CD14-positive monocyte (primary cell): ENCODE measurements around the gene IRX4. TPM values are rescaled to one million over a fixed set of nuclear protein-coding genes. Genes with fewer than 3 reads are reported as not detected.

Experiments used
- DNase-seq, 3 donors: peaks; one replicate each; pipeline ENCODE4 v3.0.0-alpha.2; 2011 to 2022
- H2AFZ ChIP-seq: 2 replicates; pipeline ENCODE4 v1.6.0; 2012; ENCODE audit warnings: mild to moderate bottlenecking, low read depth, low read length, inconsistent platforms; ENCODE audit not compliant: insufficient read depth, poor library complexity, severe bottlenecking
- H3K27ac ChIP-seq, 2 donors: 1 replicate in 1 of 2; 2 replicates in 1 of 2; pipeline ENCODE4 v1.5.1; 2012 to 2013; ENCODE audit warnings: low read length in 2 of 2, control low read depth in 1 of 2, inconsistent platforms in 1 of 2, low read depth in 1 of 2, mild to moderate bottlenecking in 1 of 2
- H3K27me3 ChIP-seq, 2 donors: one replicate each; pipeline versions ENCODE4 v1.6.0 to v1.6.1; 2011 to 2013; ENCODE audit warnings: low read length in 2 of 2; ENCODE audit not compliant: control insufficient read depth in 2 of 2, insufficient read depth in 2 of 2
- H3K36me3 ChIP-seq, 2 donors: replicated peaks in 1 of 2; 1 replicate in 1 of 2; 2 replicates in 1 of 2; pipeline versions ENCODE4 v1.5.1 to v1.6.1; 2012 to 2013; ENCODE audit warnings: low read length in 2 of 2, control low read depth in 1 of 2, inconsistent platforms in 1 of 2, mild to moderate bottlenecking in 1 of 2; ENCODE audit not compliant: insufficient read depth in 2 of 2, control insufficient read depth in 1 of 2
- H3K4me1 ChIP-seq, 2 donors: 1 replicate in 1 of 2; 2 replicates in 1 of 2; pipeline versions ENCODE4 v1.5.1 to v1.6.1; 2012 to 2013; ENCODE audit warnings: low read length in 2 of 2, control low read depth in 1 of 2, inconsistent platforms in 1 of 2, mild to moderate bottlenecking in 1 of 2, moderate library complexity in 1 of 2; ENCODE audit not compliant: insufficient read depth in 2 of 2, control insufficient read depth in 1 of 2
- H3K4me2 ChIP-seq: replicated peaks from 2 replicates; pipeline ENCODE3; 2012; ENCODE audit warnings: low read length, moderate library complexity, mild to moderate bottlenecking; ENCODE audit not compliant: poor library complexity, severe bottlenecking; ENCODE audit errors: extremely low read depth
- H3K4me3 ChIP-seq, 3 experiments: fragments of 200-600 bp in 1 of 3; sonication (generic) in 1 of 3; replicated peaks in 1 of 3; 1 replicate in 2 of 3; 2 replicates in 1 of 3; pipeline ENCODE4 v1.5.1; 2011 to 2013; ENCODE audit warnings: low read length in 3 of 3, mild to moderate bottlenecking in 3 of 3, control low read depth in 2 of 3, low read depth in 2 of 3, inconsistent platforms in 1 of 3, moderate library complexity in 1 of 3
- H3K79me2 ChIP-seq: 2 replicates; pipeline ENCODE4 v1.6.0; 2012; ENCODE audit warnings: mild to moderate bottlenecking, control low read depth, inconsistent platforms, low read length, moderate library complexity; ENCODE audit not compliant: insufficient read depth
- H3K9ac ChIP-seq: 2 replicates; pipeline ENCODE4 v1.6.0; 2017; ENCODE audit warnings: low read length, mild to moderate bottlenecking; ENCODE audit not compliant: insufficient read depth, poor library complexity, severe bottlenecking
- H3K9me3 ChIP-seq, 2 donors: replicated peaks in 1 of 2; 1 replicate in 1 of 2; 2 replicates in 1 of 2; pipeline versions ENCODE4 v1.5.1 to v1.6.1; 2012 to 2013; ENCODE audit warnings: low read length in 2 of 2, control low read depth in 1 of 2; ENCODE audit not compliant: control insufficient read depth in 1 of 2, insufficient read depth in 1 of 2
- H4K20me1 ChIP-seq: 2 replicates; pipeline ENCODE4 v1.6.0; 2012; ENCODE audit warnings: mild to moderate bottlenecking, low read length, control low read depth, moderate library complexity; ENCODE audit not compliant: insufficient read depth
- H3K27ac Mint-ChIP-seq, 7 donors: one replicate each; pipeline ENCODE4 v1.8.0; 2020; ENCODE audit warnings: mild to moderate bottlenecking in 7 of 7, mixed read lengths in 7 of 7, moderate library complexity in 6 of 7, inconsistent platforms in 2 of 7
- H3K27me3 Mint-ChIP-seq, 3 donors: one replicate each; pipeline ENCODE4 v1.8.0; 2021 to 2022; ENCODE audit warnings: low read depth in 3 of 3, mild to moderate bottlenecking in 3 of 3, mixed read lengths in 3 of 3, moderate library complexity in 3 of 3, inconsistent platforms in 1 of 3
- H3K36me3 Mint-ChIP-seq, 2 donors: one replicate each; pipeline ENCODE4 v1.8.0; 2020; ENCODE audit warnings: mixed read lengths in 2 of 2, inconsistent platforms in 1 of 2, mild to moderate bottlenecking in 1 of 2
- H3K4me1 Mint-ChIP-seq: one replicate; pipeline ENCODE4 v1.8.0; 2020; ENCODE audit warnings: mild to moderate bottlenecking, mixed read lengths
- H3K4me3 Mint-ChIP-seq, 2 donors: one replicate each; pipeline ENCODE4 v1.8.0; 2020; ENCODE audit warnings: mild to moderate bottlenecking in 2 of 2, mixed read lengths in 2 of 2, moderate library complexity in 1 of 2
- H3K9me3 Mint-ChIP-seq, 7 donors: one replicate each; pipeline ENCODE4 v1.8.0; 2020 to 2022; ENCODE audit warnings: mixed read lengths in 7 of 7, mild to moderate bottlenecking in 6 of 7, moderate library complexity in 6 of 7, inconsistent platforms in 2 of 7
- CTCF ChIP-seq: fragments of 200-600 bp; IDR thresholded peaks from one replicate; pipeline ENCODE4 v1.8.0; 2022; ENCODE audit warnings: antibody characterized with exemption, mild to moderate bottlenecking
- WGBS: methylation state at CpG from one replicate; pipeline ENCODE4 v1.1.5; 2013; ENCODE audit warnings: missing lambda C conversion rate; ENCODE audit not compliant: insufficient coverage; 5-methylcytosine and 5-hydroxymethylcytosine counted together
- intact Hi-C, 2 donors: fragments of 100-400 bp; cut with micrococcal nuclease; formaldehyde crosslinking; loops; one replicate each; pipeline versions ENCODE4 v1.15.0 to v1.15.1; 2023
- polyA plus RNA-seq, 3 donors: library from polyadenylated mRNA; depleted of rRNA in 1 of 3; unstranded in 2 of 3; stranded (reverse) in 1 of 3; fragments of 300-500 nt in 2 of 3; fragments of >200 nt in 1 of 3; fragmentation: Illumina TruSeq in 2 of 3; gene quantifications; 1 replicate in 2 of 3; 2 replicates in 1 of 3; pipeline ENCODE4 v1.2.3, GENCODE V29; 2012 to 2021

IRX4 gene
- polyA plus RNA-seq, 3 donors = not detected

DNA sequence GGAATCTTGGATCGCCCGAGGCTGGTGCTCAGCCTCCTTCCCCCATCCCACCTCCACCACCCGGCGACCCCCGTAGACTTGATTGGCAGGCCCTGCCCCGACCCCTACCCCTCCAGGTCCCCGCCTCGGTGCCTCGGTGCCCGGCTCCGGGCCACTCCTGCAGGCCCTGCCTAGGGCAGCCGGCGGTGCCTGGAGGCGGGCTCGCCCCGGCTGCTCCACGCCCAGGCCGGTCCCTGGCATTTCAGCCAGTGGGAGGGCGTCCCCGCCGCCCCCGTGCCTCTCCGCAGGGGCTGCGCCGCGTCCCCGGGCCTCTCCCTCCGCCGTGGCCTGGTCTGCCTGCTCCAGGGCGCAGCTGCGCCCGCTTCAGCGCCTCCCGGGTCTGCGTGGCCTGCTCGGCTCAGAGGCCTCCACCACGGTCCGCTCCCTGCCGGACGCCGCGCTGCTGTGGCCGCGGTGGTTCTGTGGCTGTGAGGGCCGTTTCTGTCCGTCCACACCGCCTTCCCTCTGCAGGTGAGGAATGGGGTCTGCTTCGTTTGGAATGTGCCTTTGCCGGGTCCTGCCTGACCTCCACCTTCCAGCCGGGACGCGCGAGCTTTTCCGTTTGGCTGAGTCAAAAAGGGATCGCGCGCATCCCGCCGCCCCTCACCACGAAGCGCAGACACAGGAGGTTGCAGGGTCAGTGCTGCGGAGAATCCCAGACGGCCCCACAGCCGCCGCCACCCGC, 48.3 kb upstream of the IRX4 start:
- Mint-ChIP-seq H3K36me3 (no peaks in the 10 kb centered on the region), H3K4me1 (no peaks in the 10 kb centered on the region), H3K27ac (no peak overlapping the region), H3K9me3 (peaks cover 0 to 4% (median 0%) of the 10 kb centered on the region in 7 donors), H3K27me3 (peaks cover 17 to 28% (median 28%) of the 10 kb centered on the region in 3 donors), H3K4me3 (peak overlapping the region in 1 of 2 donors; percentile 70)
- Histone ChIP-seq H3K9me3 (peaks cover 12 to 21% of the 10 kb centered on the region in 2 donors), H3K27ac (no peak overlapping the region), H3K9ac (no peak overlapping the region), H3K4me1 (no peaks in the 10 kb centered on the region), H3K4me2 (no peak overlapping the region), H3K27me3 (peaks cover 9 to 36% of the 10 kb centered on the region in 2 donors), H3K4me3 (no peak overlapping the region), H4K20me1 (no peaks in the 10 kb centered on the region), H3K79me2 (no peaks in the 10 kb centered on the region), H3K36me3 (no peaks in the 10 kb centered on the region), H2AFZ (no peak overlapping the region)
- intact Hi-C loops = no loop called here
- no peak for TF ChIP-seq CTCF
- 1% methylated on average over 61 of the region's 66 CpGs for WGBS
- no peak for DNase-seq

GRCh38 chr5:1930501-1930879, 47.8 kb upstream of the IRX4 start:
- Histone ChIP-seq H3K4me1 (no peaks in the 10 kb centered on the region), H3K9me3 (peaks cover 12 to 21% of the 10 kb centered on the region in 2 donors), H3K27ac (no peak overlapping the region), H4K20me1 (no peaks in the 10 kb centered on the region), H3K36me3 (no peaks in the 10 kb centered on the region), H3K27me3 (peaks cover 9 to 36% of the 10 kb centered on the region in 2 donors), H3K4me2 (no peak overlapping the region), H2AFZ (no peak overlapping the region), H3K79me2 (no peaks in the 10 kb centered on the region), H3K9ac (no peak overlapping the region), H3K4me3 (no peak overlapping the region)
- Mint-ChIP-seq H3K36me3 (no peaks in the 10 kb centered on the region), H3K4me1 (no peaks in the 10 kb centered on the region), H3K27me3 (peaks cover 17 to 28% (median 27%) of the 10 kb centered on the region in 3 donors), H3K4me3 (no peak overlapping the region), H3K27ac (no peak overlapping the region), H3K9me3 (peaks cover 0 to 4% (median 0%) of the 10 kb centered on the region in 7 donors)
- no peak for TF ChIP-seq CTCF
- WGBS = 15% methylated on average over 22 of the region's 27 CpGs
- DNase-seq = no peak
- intact Hi-C loops = no loop called here
